ENCODE data around the gene RHBDL1.
"Not testable (repeated sequence)": the region's sequence is repeated elsewhere in the genome, so short reads cannot be mapped to it uniquely, and the experiment has no call there.

RHBDL1 gene

DNA sequence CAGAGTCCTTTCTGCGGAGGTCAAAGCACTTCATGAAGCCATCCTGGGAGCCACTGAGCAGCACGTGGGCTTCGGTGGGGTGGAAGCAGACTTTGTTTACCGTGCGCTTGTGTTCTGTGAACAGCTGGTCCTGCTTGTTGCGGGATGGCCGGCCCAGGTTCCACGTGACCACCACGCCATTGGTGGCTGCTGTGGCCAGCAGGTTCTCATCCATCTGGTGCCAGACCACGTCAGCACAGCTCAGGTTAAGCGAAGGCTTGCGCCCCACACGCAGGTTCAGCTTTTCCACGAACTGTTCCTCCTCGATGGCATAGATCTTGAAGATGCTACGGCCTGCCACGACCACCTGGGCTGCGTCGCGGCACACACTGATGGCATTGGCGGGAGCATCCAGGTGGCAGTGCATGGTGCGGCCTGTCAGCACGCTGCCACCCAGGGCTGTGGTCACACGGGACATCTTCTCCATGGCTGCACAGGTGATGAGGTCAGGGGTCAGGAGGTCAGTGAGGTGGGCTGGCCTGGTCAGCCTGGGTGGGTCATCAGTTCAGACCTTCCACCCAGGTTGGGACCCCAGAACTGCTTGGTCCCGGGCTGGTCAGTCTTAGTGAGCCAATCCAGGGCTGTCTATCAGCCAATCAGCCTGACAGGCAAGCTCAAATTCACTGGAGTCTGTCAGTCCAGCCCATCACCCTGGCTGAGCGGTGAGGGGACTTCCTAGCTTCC lies 13.9 kb downstream of the RHBDL1 start:
- TF ChIP-seq, protein P1, sequence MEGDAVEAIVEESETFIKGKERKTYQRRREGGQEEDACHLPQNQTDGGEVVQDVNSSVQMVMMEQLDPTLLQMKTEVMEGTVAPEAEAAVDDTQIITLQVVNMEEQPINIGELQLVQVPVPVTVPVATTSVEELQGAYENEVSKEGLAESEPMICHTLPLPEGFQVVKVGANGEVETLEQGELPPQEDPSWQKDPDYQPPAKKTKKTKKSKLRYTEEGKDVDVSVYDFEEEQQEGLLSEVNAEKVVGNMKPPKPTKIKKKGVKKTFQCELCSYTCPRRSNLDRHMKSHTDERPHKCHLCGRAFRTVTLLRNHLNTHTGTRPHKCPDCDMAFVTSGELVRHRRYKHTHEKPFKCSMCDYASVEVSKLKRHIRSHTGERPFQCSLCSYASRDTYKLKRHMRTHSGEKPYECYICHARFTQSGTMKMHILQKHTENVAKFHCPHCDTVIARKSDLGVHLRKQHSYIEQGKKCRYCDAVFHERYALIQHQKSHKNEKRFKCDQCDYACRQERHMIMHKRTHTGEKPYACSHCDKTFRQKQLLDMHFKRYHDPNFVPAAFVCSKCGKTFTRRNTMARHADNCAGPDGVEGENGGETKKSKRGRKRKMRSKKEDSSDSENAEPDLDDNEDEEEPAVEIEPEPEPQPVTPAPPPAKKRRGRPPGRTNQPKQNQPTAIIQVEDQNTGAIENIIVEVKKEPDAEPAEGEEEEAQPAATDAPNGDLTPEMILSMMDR (IDR thresholded peaks at IDR 0.05; ENCODE audit: low read depth, low read length), result no peak
- no peak for DNase-seq (ENCODE audit: low read depth in 2 of 2)
- peak overlapping the region; percentile 68 to 91 for H3K4me3 ChIP-seq (replicated peaks in 1 of 2; ENCODE audit: low read depth in 2 of 2, low read length in 2 of 2)

GRCh38 chr16:691242-691641 lies 15.8 kb downstream of the RHBDL1 start:
- H3K4me3 ChIP-seq (replicated peaks in 1 of 2; ENCODE audit: low read depth in 2 of 2, low read length in 2 of 2); DNase-seq (ENCODE audit: low read depth in 2 of 2): not testable (repeated sequence)

GRCh38 chr16:692356-693108 lies 17.1 kb downstream of the RHBDL1 start:
- DNase-seq (ENCODE audit: low read depth in 2 of 2), result no peak
- TF ChIP-seq, protein P1 (IDR thresholded peaks at IDR 0.05; ENCODE audit: low read depth, low read length), result no peak
- H3K4me3 ChIP-seq (replicated peaks in 1 of 2; ENCODE audit: low read depth in 2 of 2, low read length in 2 of 2), result no peak overlapping the region

- TF ChIP-seq, protein P1 (IDR thresholded peaks at IDR 0.05; ENCODE audit: low read depth, low read length), result no peak
- H3K4me3 ChIP-seq (replicated peaks in 1 of 2; ENCODE audit: low read depth in 2 of 2, low read length in 2 of 2), result no peak overlapping the region
- DNase-seq (ENCODE audit: low read depth in 2 of 2), result no peak
Measured at GRCh38 chr16:693364-693763, 17.9 kb downstream of the RHBDL1 start.

DNA sequence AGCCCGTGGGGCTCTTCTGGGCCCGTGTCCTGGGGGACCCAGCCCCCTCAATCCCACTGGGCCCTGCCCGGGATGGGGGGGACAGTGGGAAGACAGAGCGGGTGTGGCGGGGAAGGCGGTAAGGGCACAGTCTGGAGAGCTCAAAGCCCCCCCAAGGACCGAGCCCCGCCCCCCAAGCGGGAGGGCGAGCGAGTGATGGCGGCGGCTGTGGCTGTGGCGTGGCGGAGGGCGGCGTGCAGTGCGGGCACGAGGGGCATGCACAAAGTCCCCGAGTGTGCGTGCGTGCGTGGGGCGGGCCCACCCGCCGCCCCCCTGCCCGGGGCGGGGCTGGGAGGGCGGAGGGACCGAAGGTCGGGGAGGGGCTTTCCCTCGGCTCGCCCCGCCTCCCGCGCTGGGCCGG lies 18.3 kb downstream of the RHBDL1 start:
- no peak for DNase-seq (ENCODE audit: low read depth in 2 of 2)
- TF ChIP-seq, protein P1 (IDR thresholded peaks at IDR 0.05; ENCODE audit: low read depth, low read length), result no peak
- no peak overlapping the region for H3K4me3 ChIP-seq (replicated peaks in 1 of 2; ENCODE audit: low read depth in 2 of 2, low read length in 2 of 2)

DNA sequence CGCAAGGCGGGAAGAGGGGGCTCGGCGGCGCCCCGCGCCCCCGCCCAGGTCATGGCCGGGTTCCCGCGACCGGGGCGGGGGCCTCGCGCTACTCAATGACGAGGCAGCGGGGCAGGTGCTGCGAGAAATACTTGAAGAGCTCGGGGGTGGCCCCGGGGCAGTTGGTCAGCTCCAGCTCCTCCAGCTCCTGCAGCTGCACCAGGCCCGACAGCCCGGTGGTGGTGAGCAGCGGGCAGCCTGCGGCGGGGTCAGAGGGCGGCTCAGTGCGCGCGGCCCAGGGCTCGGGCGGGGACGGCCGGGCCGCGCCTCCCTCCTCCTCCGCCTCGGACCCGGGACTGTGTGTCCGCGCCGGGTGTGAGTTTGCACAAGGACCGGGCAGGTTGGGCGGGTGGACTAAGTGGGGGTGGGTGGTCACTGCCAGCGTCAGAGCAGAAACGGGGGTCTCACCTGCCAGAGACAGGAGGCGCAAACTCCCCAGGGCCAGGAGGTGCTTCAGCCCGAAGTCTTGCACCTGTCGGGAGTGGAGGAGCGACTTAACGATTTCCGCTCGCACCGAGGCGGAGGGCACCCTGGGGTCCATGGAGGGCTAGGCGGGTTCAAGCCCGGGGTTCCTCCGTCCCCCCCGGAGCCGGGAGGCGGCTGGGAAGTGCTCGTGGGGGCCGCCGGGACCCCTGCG lies 18.9 kb downstream of the RHBDL1 start:
- no peak overlapping the region for H3K4me3 ChIP-seq (replicated peaks in 1 of 2; ENCODE audit: low read depth in 2 of 2, low read length in 2 of 2)

More for the DNA sequence above, 18.9 kb downstream of the RHBDL1 start:
- TF ChIP-seq, protein P1 (IDR thresholded peaks at IDR 0.05; ENCODE audit: low read depth, low read length), result no peak
- DNase-seq (ENCODE audit: low read depth in 2 of 2), result no peak
